GM21528 (cell line): Measurements from ENCODE around the gene PRAC1.

ENCODE experiments used
- ATAC-seq: cut with Tn5 transposase; IDR thresholded peaks from one replicate; pipeline ENCODE4 v1.9.1; 2021; ENCODE audit warnings: mild to moderate bottlenecking, moderate library complexity; ENCODE audit not compliant: unreplicated experiment, low FRiP score

PRAC1 gene

DNA sequence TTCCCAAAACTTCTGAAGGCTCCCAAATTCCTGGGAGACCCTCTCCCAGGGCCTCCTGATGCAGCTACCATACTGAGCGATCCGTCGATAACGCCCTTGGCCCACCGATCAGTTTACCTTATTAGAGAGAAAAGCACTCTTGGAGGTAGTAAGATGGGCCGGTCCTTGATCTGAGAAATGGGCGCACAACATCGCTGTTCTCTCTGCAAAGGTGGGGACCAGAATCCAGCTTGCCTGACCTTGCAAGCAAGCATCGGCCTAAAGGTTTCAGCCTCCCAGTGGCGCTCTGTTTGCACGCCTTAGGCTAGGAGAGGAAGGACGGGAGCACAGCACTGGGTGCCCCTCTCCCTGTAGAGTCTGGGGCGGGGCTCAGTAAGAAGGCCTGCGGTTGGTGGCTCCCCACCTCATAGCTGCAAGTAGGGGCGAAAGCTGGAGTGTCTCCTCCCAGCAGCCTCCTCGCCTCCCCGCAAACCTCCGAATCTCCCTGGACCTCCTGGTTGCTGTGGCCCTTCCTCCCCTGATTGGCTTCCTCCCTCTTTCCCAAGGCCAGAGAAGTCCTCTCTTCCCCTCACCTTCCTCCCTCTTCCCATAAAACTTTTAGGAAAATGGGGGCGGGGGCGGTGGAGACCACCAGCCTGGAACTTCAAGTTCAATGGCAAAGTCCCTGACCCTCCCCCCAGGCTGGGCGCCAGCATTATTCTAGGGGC is at the start of gene PRAC1:
Gene PRAC1 (minus strand): TSS at position 318 of the 707 bp plus-strand sequence. CDS start 126 bp downstream, at position 192.
- no peak for ATAC-seq

DNA sequence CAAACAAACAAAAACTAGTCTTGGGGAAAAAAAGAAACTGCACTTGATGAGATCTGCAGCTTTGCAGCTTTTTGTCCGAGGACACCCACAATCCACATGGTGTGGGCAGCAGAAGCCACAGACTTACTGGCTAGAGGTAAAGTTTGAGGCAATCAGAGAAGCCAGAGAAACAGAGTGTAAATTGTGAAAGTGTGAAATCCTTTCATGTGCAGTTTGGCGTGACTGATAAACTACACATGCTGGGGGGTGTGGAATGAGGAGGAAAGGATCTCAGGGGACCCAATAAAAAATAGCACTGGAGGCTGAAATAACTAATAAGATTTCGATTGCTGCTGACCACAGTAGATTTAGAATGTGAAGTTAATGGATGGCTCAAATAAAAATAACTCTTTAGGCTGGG is 48.6 kb upstream of the PRAC1 start:
- no peak for ATAC-seq

DNA sequence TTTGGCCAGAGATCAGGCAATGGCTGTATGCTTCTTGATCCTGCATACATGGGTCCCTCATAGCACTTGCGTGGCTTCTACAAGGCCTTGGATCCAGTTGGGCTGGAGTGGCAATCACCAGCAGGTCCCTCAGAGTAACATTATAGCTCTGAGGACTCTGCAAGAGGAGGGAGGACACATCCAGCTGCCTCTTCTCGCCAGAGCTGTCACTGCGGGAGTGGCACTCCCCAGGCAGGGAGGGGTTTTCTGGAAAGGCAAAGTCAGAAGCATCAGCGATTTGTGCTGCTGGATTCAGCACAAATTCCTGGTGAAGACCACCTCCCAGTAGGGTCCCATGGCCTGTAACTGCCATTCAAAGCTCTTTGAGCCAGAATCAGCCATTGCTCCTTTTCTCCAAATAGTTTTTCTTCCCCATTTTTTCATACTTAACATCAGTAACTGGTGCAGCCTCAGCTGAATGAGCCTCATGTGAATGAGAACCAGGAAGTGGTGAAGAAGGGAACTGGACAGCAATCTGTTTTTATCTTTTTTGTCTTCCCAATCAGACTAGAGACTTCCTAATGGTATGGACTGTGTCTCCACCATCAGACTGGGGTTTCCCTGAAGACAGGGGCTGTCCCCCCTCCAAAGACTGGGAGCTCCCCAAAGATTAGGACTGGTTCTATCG is 46.8 kb upstream of the PRAC1 start:
- no peak for ATAC-seq

DNA sequence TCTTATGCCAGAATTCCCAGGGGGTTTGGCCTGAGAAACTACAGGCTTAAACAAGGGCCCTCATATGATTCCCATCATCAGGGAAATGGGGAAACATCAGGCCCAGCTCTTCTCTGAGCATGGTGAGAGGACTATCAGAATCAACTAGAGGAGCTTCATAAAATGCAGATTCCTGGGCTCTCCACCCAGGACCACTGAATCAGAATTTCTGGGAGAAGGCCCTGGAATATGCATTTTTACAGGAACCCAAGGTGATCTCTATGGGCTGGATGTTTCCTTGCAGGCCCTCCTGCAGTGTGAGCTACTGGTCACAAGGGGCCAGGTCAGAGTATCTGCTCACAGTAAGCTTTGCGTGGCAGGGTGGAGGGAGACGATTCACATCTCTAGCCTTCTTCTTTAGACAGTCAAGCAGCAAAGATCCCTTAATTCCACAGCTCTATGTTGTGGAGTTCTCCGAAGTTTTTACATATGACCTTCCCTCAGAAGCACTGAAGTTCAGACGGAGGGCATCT is 45.0 kb upstream of the PRAC1 start:
- ATAC-seq, result no peak

DNA sequence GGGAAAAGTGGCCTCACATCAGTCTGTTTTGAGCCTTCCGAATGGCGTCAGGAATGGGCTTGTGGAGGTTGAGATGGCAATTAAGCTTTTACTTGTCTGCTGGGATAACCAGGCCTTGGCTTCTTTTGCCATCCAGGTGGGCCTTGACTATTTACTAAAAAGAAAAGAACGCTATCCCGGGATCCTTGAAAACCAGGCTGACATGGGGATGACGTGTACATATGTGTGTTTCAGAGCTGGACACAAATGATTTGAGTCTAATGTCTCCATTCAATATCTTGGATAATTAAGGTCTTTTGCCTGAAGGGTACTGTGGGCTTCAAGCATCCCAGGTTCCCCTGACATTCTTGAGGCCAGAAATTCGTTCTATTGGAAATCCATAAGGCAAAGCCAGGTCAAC is 38.8 kb upstream of the PRAC1 start:
- no peak for ATAC-seq

DNA sequence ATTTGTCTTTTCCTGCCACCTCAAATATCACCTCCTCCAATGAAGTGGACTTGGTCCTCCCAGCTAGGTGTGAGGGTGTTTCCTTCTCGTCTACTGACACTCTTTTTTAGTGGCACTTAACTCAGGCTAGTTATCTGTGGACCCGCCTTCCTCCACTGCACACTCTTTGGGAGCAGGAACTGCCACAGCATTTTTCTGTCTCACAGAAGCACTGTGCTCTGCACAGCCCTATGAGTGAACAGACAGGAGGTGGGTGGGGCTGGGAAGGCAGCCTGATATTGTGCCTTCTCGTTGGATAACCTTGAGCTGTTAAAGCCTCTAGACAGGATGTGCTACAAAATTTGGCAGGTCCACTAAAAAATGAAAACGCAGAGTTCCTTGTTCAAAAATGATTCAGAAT is 38.1 kb upstream of the PRAC1 start:
- no peak for ATAC-seq

DNA sequence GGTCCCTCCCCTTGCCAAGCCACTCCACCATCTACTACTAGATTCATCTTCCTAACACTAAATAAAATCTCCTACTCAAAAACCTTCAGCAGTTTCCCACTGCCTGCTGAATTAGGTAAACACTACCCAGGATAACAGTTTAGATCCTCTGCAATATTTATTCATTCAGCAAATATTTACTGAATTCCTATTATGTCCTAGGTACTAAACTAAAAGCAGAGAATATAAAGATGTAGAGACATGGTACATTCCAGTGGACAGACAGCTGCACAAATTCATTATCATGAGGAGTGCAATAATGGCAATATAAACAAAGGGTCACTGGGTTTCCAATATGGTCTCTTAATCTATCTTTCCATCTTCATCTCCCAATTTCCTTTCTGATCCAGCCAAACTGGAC is 37.0 kb upstream of the PRAC1 start:
- ATAC-seq, result no peak

DNA sequence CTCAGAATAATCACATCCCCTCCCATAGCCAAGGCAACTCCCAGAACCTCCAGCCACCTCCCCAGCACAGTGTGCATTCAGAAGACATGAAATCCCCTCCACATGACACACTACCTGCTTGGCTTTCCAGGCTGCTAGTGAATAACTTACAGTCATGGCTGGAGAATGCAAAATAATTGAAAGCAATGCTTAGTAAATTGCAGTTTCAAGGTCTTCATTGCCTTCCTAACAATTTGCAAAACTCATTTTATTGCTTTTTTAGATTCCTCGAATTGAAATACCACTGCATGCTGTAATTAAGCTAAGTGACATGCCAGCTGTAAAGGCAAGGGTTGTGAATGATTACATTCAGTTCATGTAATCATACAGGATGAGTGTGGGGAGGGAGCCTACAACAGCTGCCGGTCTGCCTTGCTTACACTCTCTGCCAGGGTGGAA is 35.2 kb upstream of the PRAC1 start:
- ATAC-seq, result no peak

DNA sequence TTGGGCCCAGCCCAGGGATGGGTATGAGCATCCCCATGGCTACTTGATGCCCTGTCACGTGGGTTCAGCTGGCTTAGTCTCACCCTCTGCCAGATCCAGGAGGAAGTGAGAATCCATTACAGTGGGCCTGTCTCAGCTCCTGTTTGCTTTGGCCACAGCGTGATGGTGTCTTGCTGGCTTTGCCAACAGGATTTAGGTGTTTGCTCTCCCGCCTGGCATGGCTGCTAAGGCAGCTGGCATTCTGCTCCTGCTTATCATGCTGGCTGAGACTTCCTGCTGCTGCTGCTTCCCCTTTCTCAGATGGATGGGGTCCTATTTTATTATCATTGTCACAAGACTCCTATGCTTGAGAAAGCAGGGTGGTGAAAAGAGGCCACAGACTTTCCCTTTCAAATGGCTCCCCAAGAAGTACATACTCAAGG is 34.5 kb upstream of the PRAC1 start:
- no peak for ATAC-seq

DNA sequence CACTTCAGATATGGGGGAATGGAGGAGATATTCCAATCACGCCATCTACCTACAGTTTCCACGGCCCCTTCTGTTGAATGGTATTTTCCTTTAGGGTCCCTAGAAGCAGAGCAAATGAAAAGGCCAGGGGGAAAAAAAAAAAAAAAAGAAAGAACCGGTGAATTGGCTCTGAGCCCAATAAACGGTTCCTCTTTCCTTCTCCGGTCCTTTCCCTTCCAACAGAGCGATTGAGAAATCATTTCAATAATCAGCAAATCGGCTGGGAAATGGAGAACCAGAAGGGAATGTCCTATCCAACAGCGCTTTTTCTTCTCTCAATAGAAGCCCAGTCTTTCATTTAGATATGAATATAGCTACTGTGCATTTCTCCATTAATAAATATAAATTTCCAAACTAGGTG is 33.0 kb upstream of the PRAC1 start:
- no peak for ATAC-seq

DNA sequence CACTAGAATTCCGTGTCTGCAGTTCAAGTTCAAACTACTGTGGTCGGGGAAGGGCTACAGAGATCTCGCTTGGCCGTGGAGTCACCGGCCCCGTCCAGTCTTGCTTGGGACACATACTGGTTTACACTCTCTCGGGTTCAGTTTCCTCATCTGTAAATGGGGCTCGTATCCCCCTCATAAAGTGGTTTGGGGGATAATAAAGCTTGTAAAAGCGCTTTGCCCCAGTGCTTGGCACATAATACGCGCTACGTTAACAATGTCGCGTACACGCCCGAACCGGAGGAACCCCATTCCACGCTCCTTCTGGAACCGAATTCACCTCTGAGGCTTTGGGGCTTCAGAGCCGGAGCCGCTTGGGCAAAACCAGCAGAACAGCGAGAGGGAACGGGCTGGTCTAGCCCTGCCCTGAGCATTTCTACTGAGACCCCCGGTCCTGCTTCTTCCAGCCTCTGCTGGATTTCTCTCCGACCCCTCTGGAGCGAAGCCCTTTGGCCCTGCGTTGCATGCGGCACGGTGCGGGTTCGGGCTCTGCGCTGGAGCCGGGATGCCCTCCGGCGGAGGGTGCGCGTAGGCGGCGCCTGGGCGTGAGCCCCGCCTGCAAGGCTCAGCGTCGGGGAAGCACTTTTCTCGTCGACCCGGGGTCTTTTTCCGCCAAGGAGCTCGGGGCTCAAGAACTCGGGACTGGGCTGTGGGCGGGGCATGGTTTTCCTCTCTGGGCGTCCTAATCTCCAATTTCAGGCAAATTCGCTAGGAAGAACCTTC is 32.4 kb upstream of the PRAC1 start:
- no peak for ATAC-seq

DNA sequence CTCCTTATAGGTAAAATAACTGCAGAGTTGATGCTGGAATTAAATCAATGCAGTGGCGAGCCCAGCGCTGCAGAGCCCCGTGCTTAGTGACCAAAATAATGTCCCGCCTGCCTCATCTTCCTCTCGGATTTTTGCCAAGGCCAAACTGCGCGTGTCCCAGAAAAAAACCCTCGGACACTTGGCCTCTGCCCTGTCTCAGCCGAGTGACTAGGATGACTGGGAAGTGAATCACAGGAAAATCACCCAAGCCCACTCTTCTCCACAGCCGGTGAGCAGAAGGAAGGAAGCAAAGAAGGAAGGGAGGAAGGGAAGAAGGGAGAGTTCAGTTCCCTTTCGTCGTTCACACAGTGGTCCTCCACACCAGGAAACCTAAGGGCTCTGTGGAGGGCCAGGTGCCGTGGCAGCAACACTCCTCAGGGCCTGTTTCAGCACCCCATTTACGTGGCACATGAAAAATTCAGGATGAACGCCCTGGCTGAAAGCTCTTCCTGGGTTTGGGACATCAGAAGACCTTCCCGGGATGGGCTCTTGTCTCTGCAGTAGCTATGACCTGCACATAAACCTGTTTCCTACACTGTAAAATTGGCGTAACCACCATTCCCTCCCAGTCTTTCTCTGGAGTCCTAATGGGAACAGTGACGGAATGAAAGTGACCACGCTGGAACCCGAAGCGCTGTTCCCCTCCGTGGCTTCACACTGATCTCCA is 31.6 kb upstream of the PRAC1 start:
- no peak for ATAC-seq

DNA sequence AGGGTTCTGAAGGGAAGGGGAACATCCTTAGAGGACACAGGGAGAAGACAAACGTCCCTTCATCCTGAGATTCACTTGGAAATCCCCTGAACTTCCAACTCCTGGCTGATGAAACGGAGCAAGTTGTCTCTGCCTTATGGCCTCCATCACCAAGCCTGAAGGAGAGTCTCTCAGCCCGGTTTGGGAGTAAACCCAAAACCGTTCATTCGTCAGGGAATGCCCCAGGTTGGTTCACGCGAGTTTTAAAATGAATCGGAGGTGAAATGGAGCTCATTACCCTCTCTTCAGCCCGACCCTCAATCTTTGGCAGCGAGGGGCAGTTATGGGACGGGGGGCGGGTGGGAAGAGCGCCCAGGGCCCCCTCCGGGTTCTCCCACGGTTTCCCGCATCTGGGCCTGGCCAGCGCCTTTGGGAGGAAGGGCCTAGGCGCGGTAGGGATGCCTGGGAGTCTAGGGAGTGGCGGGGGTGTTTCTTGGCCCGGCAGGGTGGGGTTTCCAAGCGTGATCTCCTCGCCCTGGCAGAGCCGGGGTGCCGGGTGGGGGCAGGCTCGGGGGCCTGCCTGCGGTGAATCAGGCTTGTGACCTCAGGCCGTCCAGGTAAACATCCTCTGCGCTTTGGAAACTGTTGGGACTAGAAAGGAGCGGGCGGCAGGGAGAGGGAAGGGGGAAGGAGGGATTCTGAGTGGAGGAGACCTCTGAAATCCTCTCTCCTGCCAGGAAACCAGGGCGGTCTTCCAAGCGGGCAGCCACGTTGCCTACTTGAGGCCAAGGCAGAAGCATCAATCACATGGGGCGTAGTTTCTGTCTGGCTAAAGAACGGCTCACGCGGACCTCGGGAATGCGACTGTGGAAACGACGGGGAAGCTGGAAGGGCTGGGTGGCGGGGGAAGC is 30.3 kb upstream of the PRAC1 start:
- ATAC-seq, result no peak

DNA sequence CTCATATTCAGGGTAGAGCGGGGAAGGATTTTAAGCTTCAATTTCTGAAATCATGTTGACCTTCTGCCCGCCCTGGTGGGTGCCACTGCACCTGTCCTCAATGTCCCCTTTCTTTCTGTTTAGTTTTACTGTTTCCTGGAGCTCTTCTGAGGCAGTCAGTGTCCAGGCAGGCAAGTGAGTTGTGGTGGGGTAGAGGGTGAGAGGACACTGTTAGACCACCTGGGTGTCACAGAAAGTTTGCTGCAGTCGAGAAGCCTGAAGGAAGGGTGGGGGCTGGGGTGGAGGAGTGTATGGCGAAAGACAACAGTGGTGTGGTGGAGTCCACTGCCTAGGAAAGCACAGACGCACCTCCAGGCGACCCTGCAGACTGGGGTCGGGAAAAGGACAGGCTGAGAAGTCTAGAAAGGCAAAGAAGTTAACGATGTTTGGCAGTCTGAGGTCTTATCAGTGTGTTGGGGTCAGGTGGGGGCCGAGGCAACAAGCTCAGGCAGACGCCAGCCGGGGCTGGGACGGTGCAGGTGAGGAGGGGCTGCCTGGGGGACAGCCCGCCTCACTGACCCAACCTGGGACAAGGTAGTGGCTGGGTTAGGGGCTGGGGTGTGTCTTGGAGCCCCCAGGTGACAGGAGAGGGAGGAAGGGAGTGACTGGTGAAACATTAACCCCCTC is 29.5 kb upstream of the PRAC1 start:
- ATAC-seq, result no peak

DNA sequence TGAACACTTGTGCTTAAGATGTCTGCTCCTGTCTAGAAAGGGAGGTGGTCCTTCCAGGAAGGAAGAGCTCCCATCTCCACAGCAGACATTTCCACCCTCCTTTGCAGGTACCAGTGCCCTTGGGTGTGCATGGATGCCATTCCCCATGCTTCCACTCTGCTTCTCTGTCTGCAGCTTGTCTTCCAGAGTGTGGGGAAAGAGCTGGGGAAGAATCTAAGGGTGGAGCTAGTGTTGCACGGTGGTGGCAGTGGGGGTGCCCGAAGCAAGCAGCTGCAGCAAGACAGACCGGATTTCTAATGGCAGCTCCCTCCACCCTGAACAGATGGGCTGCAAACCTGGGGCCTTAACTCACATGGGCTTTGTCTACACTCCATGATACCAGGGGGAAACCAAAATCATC is 28.9 kb upstream of the PRAC1 start:
- no peak for ATAC-seq

DNA sequence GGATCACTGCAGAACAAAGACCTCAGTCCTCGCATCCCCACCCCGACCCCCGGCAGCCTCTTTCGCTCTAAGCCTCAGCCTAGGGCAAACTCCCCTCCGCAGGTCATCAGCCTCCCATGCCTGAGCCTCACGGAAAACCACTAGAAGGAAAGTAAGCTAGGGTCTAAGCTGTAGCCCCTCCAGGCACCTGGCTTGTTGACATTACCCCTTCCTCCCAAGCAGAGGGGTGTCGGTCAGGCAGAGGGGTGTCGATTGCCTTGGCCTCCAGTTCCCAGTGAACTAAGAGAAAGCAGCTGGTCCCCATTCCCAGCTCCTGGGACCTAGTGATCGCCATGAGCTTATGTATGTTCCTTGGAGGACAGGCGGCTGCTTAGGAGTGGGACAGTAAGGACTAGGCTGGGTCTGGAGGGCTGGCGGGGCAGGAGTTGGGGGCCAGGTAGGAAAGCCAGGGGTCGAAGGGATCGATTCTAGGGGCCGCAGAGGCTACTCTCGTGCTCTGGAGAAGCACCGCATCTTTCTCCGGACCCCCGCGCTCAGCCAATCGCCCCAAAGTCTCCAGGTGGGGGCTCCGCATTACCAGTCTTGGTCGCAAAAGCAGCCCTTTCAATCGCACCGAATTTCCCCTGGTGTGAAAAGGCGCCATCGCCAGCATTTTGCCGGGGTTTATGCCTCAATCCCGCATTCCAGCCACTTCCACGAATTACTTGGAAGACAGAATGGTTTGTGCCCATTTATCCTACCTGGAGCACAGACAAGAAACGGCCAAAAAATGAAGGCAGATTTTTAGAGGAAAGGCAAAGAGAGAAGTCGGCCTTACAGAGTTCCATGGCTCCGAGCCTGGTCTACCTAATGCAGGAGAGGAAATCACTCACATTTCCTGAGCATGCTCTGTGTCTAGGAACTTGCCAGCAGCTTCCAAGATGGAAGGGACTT is 27.6 kb upstream of the PRAC1 start:
- ATAC-seq, result no peak

DNA sequence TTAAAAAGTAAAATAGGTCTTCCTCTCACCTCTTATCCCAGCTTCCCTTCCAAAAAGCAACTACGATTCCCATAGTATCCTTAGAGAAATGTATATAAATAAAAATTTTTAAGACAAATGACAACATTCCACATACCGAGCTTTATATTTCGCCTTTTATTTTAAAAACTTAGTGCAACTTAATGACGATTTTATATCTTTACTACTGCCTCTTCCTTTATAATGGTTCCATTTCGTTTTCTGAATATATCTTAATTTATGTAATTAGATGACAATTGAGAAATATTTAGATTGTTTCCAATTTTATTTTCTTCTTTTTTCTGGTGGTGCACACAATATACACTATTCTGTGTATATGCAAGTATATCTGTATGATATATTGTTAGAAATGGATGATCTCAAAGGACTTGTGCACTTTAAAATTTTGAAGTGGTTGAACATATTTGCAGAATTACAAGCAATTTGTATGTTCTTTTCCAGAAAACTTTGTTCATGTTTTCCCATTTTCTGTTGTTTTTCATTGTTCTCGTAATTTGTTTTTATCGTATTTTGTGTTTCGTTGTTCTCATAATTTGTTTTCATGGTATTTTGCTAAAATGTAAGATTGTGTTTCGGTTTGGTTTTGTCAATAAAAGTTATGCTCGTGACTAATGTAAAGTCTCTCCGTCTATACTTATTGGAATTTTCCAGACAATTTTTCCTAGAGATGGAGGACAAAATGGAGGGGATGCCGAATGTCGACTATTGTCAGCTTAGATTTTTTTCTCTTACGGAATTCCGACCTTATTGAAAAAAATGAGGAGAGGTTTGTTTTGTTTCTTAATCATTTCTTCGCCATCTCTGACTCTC is 26.6 kb upstream of the PRAC1 start:
- ATAC-seq, result no peak
